NCI-H82 (cell line): ENCODE measurements around the gene ADAP1.

ENCODE experiments used
- DNase-seq: peaks from one replicate; lab custom pipeline; 2025; lab: John Stamatoyannopoulos, UW

Gene ADAP1

DNA sequence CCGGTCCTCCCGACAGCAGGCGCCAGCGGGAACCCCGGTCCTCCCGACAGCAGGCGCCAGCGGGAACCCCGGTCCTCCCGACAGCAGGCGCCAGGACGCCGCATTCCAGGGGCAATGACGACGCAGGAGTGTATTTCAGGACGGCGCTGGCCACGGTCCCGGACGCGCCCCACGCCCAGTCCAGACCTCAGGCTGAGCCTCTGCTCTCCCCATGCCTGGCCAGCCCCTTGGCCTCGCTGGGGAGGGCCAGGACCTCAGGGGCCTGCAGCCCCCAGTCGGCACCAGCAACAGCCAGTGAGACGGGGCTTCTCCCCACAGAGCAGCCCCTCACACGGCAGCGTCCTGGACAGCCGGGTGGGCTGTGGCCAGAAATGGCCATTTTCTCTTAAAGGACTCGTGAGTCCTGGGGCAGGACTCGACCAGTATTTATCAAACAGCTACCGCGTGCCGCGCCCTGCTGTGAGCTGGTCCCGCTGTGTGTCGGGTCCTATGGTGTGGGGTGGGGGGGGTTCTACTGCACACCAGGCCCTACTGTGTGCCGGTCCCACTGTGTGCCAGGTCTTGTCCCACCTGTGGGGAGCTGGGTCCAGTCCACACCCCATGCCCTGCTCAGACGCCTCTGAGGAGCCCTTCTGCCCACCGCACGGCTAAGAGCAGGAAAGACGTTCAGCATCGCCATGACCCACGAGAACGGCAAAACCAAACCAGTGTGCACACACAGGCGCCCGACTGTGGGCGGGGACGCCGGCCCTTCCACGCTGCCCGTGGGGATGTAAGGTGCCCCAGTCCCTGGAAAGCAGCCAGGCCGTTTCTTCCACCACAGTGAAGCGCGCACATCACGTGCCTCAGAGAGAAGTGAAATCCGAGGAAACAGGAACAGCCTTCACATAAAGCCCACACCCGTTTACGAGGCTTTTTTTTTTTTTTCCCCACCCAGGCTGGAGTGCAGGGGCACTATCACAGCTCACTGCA lies 44.8 kb downstream of the ADAP1 start:
- DNase-seq = no peak

DNA sequence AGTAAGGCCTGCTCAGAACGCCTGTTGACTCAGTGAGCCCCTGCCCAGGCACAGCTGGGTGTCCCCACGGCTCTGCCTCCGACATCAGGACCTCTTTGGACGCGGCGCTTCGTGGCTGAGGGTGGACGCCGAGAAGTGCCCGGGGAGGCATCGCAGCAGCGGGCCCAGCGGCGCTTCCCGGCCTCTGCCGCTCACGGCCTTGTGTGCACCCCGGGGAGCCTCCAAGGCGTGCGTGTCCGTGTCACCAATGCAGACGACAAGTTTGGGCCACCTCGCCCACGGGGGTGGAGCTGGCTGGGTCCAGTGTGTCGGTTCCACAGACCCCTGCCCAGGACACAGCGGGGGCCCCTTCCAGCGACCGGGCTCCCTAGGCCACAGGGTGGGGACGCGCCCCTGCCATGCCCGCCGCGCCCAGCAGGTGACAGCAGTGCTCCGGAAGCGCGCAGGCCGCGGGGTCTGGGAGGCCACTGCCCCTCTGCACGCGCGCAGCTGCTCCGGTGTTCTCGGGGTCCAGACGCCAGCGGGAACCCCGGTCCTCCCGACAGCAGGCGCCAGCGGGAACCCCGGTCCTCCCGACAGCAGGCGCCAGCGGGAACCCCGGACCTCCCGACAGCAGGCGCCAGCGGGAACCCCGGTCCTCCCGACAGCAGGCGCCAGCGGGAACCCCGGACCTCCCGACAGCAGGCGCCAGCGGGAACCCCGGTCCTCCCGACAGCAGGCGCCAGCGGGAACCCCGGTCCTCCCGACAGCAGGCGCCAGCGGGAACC lies 45.7 kb downstream of the ADAP1 start:
- peak; percentile 67 for DNase-seq

DNA sequence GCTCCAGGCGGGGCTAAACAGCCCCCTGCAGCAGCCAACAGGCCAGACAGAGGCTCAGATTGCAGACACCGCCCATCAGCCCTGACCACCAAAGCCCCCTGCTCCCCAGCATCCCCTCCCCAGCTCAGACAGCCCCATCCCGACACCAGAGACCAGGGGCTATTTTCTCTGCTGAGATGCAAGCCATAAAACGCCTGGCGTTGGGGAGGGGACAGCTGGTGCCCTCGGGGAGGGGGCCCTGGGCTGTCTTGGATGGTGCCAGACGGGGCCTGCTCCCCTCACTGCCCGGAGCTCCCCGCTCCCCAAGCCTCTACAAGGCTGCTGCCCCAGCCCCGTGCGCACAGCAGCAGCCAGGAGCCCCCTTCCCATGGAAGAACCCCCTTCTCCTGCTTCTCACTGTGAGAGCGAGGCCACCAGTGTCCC lies 46.3 kb downstream of the ADAP1 start:
- no peak for DNase-seq

DNA sequence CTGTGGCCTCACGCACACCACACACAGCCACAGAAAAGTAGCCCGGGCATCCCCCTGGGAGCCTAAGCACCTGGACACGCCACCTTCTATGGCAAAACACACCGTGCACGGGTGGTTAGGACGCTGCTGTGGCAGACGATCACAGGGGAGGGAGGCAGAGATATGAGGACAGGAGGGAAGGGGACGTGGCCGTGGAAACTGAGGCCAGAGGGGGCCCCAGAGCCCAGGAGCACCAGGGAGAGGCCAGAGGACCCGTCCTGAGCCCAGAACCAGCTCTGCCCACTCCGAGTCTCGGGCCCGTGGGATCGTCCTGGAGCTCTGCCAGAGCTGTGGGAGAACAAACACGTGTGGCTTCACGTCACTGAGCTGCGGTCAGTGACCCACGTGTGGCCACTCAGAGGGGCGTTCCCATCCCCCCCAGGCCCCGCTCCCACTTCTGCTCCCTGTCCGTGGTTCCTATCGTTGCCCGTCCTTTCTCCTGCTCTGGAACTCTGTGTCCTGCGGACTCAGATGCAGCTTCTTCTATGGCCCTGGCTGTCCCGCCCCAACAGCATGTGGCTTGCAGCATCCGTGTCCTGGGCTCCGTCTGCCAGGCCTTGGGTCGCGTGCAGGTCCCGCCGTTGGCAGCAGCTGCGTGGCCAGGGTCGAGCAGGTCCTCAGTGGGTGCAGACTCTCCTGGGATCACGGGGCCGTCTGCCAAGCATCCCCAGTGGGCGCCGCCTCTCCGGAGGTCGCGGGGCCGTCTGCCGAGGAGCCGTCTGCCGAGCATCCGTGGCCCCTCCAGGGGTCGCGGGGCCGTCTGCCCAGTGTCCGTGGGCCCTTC lies 47.1 kb downstream of the ADAP1 start:
- no peak for DNase-seq

DNA sequence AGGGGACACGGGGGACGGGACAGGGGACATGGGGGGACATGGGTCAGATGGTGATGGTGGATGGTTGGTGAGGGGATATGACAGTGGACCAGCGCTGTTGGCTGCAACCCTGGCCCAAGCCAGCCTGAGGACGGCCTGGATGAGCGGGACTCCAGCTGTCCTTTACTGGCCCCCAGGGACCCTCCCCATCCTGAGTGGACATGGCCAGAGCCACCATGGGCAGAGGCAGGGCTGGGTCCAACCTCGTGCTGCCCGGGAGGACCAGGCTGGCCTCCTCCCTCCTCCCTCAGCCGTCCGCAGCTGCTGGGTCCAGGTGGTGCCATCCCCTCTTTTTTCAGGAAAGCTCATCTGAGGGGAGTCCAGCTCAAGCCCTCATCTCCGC lies 47.7 kb downstream of the ADAP1 start:
- DNase-seq = no peak

DNA sequence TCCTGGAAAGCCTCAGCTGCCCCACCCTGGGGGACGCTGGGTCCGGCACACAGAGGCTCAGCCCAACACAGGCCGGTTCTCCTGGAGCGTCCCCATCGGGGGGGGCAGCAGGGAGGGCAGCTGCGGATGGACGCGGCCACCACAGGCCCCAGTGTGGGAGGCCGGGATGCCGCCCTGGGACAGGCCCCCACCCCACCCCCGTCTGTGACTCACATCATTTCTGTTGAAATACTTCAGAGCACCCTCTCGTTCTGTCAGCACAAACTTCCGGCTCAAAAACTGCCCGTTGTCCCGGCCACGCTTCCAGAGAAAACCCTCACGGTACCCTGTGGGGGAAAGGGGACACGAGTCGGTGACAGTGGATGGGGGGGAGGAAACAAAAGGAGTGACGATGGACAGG lies 49.6 kb downstream of the ADAP1 start:
- no peak for DNase-seq

DNA sequence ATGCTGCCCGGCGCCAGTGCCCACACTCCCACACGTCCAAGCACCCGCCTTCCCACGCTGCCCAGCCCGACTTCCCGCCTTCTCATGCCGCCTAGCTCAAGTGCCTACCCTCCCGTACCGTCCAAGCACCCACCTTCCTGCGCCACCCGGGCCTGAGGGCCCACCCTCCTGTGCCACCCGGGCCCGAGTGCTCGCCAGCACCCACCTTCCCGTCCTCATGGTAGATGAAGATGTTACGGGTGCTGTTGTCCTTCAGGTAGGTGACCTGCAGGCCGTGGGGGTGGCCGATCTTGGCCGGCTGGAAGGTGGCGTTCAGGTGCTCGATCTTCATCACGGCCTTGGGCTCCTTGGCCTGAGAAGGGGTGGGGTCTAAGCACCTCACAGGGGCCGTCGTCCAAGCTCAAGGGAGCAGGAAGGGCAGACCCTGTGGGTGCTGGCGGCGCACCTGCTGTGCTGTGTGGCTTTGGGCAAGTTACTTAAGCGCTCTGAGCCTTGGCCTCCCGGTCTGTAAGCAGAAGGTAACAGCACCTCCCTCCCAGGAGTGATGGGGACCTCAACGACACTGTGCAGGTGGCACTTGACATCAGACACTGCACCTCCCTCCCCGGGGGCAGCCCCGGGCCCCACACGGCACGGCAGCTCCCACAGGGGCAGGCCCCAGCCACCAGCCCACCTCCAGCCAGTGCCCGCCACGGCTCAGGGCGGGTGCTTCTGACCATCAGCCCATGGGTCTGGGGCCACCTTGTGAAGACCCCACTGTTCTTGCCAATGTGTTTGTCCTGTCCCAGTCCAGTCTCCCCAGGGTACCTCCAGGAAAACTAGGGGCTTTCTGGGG lies 50.3 kb downstream of the ADAP1 start:
- no peak for DNase-seq

DNA sequence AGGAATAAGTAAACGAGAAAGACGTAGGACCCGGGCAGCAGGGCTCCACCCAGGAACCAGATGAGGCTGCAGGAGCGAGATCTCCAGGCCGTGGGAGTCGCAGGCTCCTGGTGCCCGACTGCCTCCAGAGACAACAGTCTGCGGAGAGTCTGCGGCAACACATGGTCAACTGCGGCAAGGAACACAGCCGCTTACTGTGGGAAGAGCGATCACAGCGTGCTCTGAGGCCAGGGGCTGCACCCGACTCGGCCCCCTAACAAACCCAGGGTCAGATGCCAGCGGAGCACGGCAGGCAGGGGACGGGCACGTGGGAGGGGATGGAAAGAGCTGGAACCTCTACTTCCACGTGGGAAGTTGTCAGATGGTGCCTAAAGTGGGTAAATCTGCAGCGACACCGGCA lies 51.5 kb downstream of the ADAP1 start:
- no peak for DNase-seq

DNA sequence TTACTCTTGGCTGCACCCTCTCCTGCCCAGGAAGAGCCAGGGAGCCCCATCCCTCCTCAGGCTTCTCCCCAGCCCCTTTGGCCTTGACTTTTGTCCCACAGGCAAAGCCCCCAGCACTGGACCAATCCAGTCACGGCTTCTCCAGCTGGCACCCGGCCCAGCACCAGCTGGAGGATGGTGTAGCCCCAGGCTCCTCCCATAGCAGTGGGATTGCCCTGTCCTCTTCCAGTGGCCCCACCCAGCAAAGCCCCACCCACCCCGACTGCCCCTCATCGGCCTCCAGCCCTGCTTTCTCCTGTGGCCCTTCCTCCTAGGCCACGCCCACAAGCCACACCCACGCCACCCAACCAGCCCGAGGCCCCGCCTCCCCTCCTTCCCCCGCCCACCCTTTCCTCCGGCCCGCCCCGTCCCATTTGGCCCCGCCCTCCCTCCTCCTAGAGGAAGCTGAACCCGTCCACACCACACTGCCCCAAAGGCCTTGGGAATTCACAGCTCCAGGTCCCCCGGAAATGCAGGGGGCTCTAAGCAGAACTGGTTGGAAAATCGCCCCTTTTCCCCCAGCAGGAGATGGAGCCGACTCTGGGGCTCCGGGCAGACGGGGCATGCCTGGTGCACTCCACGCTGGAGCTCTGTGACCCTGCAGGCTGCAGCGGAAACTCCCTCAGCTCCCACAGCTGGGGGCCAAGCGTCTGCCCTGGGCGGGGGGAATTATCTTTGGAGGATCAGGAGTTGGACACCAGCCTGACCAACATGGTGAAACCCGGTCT lies 52.9 kb downstream of the ADAP1 start:
- DNase-seq = peak; percentile 99

DNA sequence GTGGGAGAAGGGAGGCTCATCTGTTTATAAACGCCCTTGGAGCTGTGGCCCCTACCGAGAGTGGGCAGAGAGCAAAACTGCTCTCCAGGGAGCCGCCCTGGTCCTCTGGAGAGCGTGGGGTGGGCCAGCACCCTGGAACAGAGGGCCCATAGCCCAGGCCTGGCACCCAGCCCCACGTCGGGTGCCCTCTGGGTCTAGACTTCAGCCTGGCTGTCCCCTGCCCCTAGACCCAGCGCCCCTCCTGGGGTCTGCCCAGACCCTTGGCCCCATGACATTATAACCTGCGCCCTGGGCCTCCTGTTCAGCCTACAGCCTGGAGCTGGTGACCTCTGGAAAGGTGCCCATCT lies 53.5 kb downstream of the ADAP1 start:
- no peak for DNase-seq

DNA sequence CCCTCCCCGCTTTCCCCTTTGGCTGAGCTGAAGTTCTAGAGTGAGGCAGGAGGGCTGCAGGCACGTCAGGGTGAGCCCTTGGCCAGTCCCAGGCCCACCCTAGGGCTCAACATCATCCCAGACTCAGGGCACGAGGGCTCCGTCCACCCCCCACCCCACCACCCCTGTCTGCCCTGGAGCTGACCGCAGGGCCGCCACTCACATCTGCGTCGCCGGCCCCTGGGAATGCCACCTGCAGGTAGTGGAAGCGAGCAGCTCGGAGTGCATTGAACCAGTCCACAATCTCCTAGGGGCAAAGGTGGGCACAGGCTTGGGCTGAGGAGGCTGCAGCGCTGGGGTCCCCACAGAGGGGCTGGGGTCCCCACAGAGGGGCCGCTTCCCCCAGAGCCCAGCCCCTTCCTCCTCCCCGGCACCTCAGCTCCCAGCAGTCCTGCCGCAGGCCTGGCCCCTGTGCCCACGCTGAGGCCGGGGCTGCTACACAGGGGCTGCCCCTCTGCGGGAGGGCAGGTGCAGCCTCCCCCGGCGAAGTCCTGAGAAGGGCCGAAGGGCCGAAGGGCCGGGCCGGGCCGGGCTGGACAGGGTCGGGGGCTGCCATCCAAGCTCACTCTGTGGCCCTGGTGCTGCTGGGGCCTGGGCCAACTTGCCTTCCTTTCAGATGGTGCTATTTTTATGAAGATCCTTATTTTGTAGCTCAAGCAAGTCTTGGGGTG lies 54.0 kb downstream of the ADAP1 start:
- no peak for DNase-seq

DNA sequence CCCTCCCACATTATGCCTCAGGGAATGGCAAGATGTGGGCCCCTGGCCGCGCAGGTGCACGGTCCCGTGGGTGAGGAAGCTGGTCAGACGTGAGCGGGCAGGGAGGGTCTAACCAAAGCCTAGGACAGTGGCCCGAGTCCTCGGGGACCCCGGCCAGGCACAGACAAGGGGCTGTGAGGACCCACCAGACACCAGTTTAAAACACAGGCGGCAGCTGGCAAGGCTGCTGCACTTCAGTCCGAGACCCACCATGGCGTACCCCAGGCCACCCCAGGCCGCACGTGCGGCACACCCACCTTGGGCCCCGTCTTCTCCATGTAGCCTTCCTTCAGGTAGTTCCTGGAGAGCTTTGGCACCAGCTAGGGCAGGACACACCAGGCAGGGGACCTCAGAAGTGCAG lies 54.7 kb downstream of the ADAP1 start:
- DNase-seq = no peak

DNA sequence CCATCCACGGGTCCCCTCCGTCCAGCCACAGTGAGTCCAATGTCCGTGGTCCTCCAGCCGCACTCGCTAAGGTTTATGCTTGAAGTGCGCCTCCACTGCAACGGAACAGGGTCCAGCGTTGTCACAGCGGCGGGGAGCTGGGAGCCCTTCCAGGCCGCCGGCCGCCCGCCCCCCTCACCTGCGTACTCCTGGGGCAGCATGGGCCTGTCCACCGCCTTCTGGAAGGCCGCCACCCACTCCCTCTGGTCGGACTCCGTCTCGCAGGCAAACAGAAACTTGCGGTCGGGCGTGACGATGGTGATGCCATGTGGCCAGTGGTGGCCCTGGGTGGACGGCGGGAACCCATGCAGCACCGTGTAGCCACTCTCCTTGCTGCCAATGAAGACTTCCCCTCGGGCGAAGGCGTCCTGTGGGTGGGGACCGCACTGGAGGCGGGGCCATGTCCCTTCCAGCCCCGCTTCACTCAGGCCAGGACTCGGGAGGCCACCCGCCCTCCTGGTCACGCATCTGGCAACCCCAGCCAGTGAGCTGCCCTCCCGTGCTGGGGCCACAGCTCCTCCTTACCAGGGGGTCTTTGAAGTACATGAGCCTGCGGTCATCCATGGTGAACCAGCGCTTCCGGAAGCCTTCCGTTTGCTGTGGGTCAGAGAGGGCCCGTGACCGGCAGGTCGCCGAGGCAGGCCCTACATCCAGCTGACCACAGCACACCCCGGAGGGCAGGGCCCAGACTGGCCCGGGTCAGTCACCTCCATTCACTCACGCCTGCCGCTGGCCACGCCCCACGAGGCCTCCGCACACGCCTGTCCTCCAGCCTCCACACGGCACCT lies 55.4 kb downstream of the ADAP1 start:
- no peak for DNase-seq

DNA sequence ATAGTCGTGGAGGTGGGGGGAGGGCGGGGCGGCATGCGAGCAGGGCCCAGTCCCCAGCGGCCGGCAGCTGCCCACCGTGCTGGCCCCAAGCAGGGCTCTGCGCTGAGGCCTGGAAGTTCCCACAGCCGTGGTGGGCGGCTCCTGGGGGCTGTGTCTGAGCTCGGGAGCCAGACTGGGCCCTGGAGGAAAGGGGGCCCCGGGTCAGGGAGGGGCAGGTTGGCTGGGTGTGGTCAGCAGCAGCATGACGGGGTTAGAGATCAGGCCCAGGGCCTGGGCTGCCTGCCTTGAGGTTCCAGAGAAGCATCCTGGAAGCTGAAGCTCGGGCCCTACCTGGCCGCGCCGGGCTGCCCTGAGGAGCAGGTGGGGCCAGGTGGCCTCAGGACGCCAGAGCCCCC lies 56.0 kb downstream of the ADAP1 start:
- no peak for DNase-seq

DNA sequence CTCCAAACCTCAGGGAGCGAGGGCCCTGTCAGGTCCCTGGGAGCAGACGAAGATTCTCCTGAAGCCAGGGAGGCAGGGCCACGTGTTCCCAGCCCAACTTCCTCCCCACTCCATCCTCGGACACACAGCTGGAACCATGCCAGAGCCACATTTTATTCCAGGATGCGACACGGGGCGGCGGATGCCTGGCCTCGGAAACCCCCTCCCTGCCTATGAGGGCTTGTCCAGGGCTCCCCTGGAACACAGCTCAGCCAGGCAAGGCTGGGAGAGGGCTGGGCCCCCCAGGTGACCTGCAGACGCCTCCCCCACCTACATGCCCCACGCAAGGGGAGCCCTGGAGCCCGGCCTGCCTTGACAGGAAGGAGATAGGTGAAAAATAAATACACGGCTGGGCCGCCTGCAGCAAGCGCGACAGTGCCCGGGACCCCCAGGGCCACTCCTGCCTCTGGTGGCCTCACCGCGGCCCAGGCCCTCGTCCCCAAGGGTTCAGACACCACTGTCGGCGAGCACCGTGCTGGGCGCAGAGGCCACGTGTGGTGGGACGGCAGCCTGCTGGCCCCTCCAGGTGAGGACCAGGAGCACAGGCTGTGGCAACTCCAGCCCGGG lies 56.6 kb downstream of the ADAP1 start:
- DNase-seq = no peak

DNA sequence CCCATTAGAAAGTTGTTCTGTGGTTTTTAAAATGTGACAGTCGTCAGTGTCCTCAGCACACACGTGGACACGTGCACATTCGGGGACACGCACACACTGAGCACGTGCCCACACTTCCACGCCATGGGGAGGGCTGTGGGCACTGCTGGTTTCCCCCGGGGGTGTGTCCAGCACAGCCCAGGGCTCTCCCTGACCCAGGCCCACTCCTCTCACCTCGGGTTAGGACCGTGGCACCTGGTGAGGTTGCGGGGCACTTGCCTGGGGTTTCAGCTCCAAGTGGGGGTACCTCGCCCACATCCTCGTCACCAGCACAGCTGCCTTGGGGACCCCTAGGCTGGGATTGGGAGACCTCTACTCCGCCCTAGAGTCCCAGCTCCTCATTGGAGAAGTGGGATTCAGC lies 57.4 kb downstream of the ADAP1 start:
- DNase-seq = no peak

DNA sequence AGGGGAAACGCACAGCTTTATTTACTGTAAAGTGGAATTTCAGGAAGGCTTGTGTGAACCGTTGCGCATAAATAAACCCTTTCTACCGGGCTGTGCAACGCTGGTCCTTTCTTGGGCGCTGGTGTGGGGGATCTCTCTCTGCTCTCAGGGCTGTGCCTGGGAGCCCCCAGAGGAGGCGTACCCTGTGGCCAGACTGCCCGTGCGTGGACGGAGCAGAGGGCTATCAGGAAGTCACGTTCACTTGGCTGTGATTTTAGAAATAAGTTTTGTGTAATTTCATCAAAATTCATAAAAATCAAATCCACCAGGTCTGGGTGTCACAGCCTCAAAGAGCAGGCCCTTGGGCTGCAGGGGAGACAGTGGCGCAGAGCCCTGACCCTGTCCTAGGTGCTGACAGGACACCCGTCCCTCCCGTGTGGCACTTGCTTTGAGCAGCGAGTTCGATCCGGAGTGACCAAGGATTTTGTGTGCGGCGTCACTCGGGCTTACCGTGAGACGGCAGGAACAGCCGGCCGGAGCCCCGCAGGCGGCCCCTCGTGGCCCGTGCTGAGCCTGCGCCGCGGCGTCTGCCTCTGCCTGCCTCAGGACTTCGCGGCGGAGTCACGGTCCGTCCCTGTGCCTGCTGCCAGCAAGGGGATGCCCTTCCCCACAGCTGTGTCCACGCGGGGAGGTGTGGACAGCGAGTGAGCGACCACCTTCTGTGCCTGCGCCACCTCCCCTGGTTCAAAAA lies 58.0 kb downstream of the ADAP1 start:
- no peak for DNase-seq

DNA sequence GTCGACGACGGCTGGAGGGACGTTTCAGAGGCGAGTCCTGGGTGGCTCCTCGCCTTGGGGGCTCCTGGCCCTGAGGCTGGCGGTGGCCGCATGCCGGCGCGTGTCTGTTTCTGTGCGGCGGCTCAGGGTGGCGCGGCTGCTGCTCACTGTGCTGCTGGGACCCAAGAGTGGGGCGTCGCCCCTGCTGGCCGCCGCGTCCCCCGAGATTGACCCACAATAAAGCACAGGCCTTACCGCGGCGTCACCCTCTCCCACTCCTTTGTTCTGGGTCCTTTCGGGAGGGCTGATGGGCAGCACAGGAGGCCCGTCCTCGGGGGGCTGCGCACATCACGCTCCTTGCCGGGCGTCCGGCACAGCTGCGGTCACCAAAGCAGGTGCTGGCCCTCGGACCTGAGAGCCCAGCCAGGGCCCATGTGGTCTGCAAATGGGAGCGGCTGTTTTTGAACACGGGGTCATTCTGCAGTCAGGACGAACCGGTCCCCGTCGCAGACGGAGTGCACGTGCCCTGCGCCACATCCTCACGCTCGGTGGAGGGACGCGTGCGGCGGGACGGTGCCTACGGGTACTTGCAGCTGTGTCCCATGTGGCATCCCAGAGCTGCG lies 58.9 kb downstream of the ADAP1 start:
- no peak for DNase-seq
